Anterior cingulate cortex (tissue), 58 donors: Measurements from ENCODE around the gene TOR2A.

Experiments
- DNase-seq, 58 donors: peaks; one replicate each; lab custom pipeline; 2025; lab: John Stamatoyannopoulos, UW

Gene TOR2A

DNA sequence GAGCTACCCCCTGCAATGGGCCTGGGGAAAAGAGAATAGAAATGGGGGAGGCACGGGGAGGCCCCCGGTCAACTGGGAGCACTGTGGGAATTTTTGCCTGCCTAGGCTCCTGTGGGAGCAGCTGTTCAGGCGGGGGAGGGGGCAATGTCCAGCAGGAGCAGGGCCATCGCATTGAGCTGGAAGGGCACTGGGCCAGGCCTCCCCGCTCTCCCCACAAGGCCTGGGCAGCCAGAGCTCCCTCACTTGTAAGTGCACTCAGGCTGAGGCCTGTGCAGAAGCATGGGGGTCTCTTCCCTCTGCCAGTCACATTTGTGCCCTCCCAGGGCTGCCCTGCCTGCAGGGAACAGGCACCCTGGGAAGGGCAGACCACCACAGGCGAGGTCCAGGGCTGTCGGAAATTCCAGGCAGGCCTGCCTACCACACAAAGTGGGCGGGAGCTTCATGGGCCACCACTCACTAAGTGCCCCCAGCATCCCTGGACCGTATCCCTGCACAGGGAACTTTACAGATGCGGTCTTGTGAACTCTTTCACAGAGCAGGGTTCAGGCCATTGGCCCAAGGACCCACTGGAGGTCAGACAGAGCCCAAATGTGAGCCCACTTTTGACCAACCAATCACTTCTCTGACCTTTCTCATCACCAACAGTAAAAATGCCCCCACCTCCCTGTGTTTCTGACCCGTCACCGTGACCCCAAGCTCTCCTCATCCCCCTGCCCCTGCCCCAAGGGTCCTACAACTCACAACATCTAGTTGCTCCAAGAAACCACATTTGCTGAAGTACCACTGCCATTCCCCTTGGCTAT lies 29.3 kb downstream of the TOR2A start:
- DNase-seq, result no peak

DNA sequence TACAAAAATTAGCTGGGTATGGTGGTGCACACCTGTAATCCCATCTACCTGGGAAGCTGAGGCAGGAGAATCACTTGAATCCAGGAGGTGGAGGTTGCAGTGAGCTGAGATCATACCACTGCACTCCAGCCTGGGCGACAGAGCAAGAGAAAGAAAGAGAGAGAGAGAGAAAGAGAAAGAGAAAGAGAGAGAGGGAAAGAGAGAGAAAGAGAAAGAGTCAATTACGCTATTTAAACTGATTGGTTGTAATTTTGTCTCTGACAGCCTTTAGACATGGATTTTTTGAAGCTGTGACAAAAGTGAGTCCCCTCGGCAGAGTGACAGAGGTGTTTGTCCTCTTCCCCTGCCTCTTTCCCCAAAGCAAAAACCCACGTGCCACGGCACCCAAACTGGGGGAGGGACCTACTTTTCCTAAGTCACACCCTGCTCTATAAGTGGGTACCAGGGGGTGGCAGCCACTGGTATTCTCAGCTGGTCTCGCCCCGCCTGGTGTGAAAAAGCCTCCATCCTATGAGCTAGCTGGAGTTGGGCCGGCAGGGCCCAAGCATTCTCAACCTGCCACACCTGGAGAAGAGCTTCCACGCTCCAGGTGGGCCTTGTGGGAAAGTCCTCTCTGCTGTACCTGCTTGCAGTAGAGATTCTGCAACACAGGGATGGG lies 31.7 kb downstream of the TOR2A start:
- DNase-seq, result peak in 10 of 58 donors; percentile 17 to 61 (median 26)

DNA sequence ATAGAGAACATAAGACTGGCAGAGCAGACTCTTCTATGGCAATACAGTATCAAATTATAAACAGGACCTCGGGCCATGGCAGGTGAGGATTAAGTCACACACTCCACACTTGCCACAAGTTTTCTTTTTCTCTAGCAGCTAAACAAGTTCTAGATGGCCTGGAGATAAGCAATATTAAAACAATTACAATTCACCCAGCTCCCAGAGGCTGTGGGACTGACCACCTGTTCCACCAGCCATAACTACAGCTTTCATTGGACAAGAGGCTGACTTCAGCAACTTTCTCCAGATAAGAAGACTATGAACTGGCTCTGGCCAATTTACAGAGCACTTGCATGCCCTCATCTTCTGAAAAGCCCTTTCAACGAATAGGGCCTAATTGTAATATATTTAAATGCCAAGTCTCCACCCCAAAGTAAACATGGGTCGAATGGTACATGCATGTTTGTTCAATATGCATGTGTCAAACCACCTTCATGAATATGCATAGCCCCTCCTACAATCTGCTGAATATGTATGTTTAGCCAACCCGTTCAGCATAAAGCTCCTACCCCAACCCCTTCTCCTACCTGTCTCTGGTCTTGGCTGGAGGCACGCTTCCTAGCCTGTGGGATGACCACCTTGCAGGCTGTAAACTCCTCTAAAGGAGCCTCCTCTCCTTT lies 34.4 kb downstream of the TOR2A start:
- no peak for DNase-seq

DNA sequence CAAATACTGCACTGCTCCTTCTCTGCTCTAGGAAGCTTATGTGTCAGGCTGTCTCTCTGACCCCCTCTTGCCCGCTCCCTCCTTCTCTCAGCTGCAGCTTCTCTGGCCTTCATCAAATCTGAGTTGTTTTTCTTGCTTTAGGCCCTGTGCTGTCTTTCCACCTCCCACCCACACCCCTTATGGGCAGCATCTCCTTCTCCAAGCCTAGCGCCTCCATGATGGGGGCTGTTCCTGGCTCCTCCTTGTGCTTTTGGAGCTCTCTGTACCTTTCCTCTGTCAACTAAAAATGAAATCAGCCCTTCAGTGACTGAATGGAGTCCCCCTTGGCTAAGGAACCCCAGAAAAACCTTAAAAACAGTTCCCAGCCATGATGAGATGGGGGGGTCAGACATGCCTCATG lies 35.0 kb downstream of the TOR2A start:
- DNase-seq, result peak in 24 of 58 donors; percentile 8 to 76 (median 45)

DNA sequence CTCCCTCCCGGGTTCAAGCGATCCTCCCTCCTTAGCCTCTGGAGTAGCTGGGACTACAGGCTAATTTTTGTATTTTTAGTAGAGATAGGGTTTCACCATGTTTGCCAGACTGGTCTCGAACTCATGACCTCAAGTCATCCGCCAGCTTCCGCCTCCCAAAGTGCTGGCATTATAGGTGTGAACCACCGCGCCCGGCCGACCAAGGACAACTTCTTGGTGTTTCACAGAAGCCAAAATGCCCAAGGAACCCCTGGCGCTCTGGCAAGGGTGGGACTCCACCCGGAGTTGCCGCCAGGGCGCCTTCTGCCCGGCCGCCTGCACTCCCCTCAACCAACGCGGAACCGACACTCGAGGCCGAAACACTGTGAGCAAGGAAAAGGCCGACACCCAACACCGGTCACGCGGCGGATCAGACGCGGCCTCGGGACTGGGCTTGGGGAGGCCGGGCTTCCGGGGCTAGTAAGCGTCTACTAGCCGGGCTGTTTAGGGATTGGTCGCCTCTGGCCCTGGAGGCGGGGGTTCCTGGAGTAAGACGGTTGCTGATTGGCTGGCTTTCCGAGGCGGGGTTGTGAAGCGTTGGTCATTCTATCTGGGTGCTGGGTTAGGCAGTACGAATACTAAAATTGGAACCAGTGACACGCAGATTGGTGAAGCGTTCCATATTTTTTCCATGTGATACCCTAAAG lies 36.0 kb downstream of the TOR2A start:
- DNase-seq, result peak; percentile 71 to 98 (median 94)

DNA sequence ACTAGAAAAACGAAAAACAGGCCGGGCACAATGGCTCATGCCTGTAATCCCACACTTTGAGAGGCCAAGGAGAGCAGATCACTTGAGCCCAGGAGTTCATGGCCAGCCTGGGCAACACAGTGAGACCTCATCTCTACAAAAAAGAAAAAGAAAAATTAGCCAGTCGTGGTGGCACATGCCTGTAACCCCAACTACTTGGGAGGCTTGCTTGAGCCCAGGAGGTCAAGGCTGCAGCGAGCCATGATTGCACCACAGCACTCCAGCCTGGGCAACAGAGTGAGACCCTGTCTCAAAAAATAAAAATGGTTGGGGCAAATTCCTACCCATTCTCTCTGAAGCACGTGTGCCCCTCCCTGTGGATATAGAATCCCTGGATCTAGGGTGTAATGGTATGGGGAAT lies 36.7 kb downstream of the TOR2A start:
- no peak for DNase-seq

DNA sequence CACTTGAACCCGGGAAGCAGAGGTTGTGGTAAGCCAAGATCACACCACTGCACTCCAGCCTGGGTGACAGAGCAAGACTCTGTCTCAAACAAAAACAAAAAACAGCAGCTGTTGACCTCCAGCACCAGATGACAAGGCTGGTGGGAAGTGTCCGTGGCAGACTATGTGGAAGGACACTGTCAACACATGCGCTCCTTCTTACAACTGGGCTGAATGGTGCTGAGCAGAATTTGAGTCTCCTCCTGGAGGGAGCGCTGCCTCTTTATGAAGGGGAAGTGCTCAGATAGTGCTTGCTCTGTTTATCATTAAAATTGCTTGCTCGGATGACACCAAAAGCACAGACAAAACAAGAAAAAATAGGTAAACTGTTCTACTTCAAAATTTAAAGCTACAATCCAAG lies 37.5 kb downstream of the TOR2A start:
- no peak for DNase-seq

DNA sequence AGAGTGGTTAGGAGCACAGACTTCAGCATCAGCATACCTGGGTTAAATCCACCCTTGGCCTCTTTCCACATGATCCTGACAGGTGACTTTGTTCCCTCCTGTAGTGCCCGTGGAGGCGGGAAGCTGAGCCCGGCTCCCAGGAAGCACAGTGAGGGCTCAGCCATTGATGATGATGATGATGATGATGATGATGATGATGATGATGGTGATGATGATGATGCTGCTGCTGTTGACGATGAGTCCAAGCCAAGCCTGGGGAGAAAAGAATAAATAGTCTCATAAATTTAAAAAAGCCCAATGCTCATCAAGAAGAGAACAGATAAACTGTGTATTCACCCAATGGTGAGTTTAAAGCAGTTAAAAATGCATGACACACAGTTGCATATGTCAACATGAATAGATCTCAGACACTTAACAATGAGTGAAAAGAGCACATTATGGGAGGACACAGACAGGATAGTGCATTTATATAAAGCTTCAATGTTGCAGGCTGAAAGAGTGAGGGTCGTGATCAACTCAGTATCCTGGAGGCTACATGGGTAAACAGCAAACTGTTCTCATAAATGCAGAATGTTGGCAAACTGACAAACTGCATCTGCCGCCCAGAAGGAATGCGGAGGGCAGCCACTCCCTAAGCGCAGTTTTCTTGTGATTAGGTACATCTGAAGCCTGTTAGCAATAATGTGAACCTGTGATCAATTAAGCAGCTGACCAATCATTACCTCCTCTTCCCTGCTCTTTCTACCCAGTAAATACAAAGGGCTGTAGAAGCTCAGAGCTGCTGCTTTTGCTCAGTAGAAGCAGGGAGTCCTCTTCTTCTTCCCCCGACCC lies 40.0 kb downstream of the TOR2A start:
- DNase-seq, result no peak

DNA sequence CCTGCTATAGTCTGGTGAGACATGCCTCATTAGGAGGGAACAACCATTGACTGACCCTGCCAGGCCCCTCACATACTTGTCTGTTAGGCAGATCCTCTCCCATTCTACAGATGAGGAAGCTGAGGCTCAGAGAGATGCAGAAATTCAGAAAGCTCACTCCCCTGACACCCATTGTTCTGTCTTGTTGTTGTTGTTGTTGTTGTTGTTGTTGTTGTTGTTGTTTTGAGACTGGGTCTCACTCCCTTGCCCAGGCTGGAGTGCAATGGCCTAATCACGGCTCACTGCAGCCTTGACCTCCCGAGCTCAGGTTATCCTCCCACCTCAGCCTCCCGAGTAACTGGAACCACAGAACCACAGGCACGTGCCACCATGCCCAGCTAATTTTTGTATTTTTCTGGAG lies 41.4 kb downstream of the TOR2A start:
- DNase-seq, result no peak

DNA sequence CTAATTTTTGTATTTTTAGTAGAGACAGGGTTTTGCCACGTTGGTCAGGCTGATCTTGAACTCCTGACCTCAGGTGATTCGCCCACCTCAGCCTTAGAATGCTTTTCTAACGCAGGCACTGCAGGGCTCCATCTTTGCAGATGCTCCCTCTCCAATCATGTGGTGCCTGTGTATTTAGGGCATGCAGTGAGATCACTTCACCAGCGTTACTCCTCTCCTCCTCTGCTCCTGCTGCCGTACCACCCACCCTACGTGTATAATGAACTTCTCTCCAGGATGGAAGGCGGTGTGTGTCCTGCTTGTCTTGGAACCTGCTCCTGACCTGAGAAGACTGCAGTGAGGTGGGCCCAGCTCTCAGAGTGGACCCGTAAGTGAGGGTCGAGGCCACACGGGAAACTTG lies 42.0 kb downstream of the TOR2A start:
- DNase-seq, result peak in 24 of 58 donors; percentile 4 to 82 (median 39)

DNA sequence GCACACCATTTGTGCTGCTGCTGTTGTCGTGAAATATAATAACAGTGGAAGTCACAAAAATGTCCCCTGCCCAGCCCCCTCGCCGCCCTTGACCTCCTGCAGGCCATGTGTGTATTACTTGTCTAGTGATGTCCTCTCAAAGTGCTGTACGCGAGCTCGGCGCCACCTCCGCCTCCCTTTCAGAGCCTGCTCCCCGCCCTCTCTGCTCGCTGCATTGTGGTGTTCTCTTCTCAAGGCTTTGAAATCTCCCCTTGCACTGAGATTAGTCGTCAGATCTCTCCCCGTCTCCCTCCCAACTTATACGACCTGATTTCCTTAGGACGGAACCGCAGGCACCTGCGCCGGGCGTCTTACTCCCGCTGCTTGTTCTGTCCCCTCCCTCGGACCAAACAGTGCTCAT lies 43.0 kb downstream of the TOR2A start:
- DNase-seq, result no peak

DNA sequence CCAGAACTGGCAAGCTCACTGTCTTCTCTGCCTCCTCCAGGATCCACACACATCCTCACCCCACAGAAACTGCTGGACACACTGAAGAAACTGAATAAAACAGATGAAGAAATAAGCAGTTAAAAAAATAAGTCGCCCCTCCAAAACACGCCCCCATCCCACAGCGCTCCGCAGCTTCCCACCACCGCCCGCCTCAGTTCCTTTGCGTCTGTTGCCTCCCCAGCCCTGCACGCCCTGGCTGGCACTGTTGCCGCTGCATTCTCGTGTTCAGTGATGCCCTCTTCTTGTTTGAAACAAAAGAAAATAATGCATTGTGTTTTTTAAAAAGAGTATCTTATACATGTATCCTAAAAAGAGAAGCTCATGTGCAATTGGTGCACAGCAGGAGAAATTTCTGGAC lies 44.4 kb downstream of the TOR2A start:
- peak in 1 of 58 donors; percentile 17 for DNase-seq

DNA sequence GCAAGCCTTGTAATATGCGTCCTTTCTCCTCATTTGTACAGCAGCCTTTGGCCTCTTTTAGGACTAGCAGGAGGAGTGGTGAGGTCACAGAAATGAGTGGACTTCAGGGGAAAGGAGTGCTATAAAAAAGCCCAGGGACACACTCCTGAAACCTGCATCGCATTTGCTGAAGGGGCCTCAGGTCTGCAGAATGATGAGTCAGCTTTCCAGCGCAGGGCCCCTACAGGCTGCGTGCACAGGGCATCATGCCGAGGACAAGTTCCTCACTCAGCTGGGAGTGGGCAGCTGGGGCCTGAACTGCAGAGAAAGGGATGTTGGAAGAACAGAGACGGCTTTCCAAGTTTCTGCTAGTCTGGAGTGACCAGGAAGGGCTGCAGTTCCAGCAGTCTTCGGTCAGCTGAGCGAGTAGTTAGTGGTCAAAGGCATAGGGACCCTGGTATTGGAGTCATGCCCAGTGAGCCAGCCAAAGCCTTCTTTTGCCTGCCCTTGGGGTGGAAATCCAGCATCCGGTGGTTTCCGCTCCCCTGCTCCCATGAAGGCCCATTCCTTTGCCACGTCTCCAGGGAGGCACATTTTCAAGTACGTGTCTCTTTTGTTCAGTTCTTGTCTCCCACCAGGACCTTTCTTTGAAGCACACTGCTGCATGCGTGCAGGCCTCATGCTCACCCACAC lies 45.6 kb downstream of the TOR2A start:
- DNase-seq, result peak in 2 of 58 donors; percentile 23 to 31

DNA sequence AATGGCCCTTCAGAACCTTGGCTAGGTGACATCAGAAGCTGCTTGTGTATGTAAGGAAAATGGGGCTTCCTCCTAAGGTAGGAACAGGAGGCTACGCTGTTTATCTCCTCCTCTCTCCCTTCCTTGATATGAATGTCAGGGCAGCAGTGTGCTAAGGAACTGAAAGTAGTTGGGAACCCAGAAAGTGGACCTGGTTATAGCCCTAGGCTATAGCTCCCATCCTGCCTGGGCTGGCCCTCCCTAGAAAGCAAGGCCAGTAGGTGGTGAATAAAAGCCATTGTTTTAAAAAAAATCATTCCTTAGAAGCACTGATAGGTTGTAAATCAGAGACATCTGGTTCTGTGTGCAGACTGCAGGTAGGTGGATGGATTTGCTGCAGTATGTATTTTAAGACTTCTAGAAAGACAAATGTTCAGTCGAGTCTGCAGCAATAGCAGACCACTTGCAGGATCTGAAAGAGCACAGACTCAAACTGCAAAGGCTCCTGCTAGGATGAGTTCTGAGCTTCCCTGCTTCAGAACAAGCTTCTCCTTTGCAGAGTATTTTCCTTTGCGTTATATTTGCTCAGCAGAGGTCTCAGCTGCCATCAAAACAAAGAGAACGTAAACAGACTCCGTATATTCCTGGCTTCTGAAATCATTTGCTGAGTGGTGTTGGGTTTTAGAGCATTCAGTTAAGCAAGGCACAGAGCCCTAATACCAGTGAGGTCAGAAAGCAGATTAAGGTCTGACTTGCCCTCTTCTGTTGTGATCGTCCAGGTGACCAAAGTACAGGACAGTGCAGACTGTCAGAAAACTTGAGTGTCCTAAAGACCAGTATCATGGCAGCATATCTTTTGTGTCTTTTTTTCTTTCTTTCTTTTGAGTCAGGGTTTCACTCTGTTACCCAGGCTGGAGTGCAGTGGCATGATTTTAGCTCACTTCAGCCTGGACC lies 48.4 kb downstream of the TOR2A start:
- DNase-seq, result peak in 3 of 58 donors; percentile 18 to 35 (median 18)

DNA sequence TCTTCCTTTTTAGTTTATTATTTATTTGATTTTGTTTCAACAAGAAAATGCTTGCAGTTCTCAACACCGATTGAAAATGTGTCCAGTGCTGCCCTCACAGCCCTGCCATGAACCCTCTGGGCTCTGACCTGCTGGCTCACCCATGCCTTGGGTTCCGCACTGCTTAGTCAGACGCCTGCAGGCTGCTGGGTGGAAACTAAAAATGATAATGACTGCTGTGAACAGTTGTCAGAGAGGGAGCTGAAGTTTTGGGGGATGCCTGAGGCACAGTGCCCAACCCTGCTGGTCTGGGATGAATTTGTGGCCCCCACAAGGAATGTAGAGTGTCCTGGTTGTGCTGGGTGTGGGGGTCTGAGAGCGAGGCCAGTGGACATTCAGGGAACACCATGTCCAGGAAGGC lies 50.5 kb downstream of the TOR2A start:
- DNase-seq, result no peak

DNA sequence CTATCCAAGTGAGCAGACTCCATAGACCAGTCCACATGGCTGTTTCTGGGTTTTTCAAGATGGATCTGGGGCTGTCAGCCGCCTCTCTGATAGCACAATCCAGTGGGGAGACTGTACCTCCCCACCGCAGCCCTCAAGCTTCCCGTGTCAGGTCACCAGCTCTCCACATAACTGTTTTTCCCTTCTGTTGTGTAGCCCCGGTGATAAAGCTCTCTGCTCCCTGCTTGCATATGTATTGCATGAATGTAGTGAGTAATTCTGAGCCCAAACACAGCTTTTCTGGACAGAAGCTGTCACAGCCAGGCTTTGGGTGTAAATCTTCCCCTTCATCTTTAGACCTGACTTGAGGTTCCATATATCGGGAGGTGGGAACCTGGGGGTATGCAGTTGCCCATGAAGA lies 51.4 kb downstream of the TOR2A start:
- no peak for DNase-seq

DNA sequence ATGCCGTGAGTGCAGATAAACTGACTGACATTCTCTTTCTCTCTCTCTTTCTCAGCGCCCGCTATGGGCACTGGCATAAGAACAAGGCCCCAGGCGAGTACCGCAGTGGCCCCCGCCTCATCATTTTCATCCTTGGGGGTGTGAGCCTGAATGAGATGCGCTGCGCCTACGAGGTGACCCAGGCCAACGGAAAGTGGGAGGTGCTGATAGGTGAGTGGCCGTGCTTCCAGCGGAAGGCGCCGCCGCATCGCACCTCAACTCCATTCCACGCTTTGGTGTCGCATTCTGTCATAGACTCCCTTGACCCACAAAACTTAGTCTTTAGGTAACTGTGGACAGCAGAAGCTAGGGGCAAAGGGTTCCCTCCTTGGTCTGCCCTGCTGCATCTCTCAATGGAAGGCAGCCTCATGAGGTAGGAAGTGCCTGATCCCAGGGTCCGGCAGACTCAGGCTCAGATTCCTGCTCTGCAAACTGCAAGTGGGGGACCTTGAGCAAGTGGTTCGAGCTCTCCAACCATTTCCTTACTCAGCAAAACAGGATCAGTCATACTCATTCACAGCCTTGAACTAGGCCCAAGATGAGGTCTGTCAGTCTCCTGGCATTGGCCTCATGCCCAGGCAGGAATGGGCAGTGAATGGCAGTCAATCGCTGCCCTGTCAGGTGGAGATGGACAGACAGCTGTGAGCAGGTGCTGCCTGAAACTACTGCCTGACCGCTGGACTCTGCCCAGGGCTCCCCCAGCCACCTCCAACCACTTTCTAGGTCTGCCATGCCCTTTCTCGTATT lies 52.5 kb downstream of the TOR2A start:
- no peak for DNase-seq
